C4-2B (cell line): ENCODE results near the gene GOLPH3L.

Experiments
- ZFX ChIP-seq: fragments of 450-650 bp; IDR thresholded peaks from 2 replicates; pipeline ENCODE4 v1.6.1; 2017
- TF ChIP-seq, protein P1 (sequence below): fragments of 450-650 bp; conservative IDR thresholded peaks from 2 replicates; pipeline ENCODE4 v1.5.1; 2017; ENCODE audit warnings: mild to moderate bottlenecking

DNA sequence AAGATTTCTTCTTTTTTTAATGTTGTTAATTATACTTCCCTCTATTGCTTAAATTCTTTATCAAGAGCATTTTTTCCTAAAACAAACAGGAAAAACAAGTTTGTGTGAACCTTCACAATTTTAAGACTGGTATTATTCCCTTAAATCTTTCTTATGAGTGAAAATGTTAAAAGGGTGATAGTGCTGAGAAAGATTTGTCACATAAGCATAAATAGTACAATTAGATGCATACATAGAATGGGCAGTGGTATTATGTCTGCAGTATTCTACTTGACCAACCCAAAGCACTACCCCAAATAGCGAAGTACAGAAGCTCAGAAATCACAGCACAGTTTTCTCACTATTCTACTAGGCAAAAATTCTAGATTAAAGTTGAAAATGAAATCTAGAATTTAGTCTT lies 18.0 kb downstream of the GOLPH3L start:
- TF ChIP-seq, protein P1, sequence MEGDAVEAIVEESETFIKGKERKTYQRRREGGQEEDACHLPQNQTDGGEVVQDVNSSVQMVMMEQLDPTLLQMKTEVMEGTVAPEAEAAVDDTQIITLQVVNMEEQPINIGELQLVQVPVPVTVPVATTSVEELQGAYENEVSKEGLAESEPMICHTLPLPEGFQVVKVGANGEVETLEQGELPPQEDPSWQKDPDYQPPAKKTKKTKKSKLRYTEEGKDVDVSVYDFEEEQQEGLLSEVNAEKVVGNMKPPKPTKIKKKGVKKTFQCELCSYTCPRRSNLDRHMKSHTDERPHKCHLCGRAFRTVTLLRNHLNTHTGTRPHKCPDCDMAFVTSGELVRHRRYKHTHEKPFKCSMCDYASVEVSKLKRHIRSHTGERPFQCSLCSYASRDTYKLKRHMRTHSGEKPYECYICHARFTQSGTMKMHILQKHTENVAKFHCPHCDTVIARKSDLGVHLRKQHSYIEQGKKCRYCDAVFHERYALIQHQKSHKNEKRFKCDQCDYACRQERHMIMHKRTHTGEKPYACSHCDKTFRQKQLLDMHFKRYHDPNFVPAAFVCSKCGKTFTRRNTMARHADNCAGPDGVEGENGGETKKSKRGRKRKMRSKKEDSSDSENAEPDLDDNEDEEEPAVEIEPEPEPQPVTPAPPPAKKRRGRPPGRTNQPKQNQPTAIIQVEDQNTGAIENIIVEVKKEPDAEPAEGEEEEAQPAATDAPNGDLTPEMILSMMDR = no peak
- no peak for TF ChIP-seq ZFX
